22Rv1 (cell line): ENCODE results near the gene PPIH.
"Not testable (repeated sequence)": the region's sequence is repeated elsewhere in the genome, so short reads cannot be mapped to it uniquely, and the experiment has no call there.

ENCODE experiments used
- ZFX ChIP-seq: fragments of 450-650 bp; IDR thresholded peaks from 2 replicates; pipeline ENCODE4 v1.6.1; 2017; ENCODE audit warnings: antibody characterized with exemption, borderline replicate concordance
- TF ChIP-seq, protein P1 (sequence below): fragments of 450-650 bp; IDR thresholded peaks from 2 replicates; pipeline ENCODE4 v1.5.1; 2017; ENCODE audit warnings: mild to moderate bottlenecking

DNA sequence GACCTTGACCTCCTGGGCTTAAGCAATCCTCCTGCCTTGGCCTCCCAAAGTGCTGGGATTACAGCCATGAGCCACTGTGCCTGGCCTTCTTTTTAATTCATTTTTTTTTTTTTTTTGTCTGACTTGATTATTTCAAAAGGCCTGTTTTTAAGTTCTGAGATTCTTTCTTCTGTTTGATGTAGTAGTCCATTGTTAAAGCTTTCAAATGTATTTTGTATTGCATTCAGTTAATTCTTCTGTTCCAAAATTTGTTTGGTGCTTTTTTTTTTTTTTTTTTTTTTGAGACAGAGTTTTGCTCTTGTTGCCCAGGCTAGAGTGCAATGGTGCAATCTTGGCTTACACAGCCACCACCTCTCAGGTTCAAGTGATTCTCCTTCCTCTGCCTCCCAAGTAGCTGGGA is 56.2 kb downstream of the PPIH start:
- TF ChIP-seq, protein P1, sequence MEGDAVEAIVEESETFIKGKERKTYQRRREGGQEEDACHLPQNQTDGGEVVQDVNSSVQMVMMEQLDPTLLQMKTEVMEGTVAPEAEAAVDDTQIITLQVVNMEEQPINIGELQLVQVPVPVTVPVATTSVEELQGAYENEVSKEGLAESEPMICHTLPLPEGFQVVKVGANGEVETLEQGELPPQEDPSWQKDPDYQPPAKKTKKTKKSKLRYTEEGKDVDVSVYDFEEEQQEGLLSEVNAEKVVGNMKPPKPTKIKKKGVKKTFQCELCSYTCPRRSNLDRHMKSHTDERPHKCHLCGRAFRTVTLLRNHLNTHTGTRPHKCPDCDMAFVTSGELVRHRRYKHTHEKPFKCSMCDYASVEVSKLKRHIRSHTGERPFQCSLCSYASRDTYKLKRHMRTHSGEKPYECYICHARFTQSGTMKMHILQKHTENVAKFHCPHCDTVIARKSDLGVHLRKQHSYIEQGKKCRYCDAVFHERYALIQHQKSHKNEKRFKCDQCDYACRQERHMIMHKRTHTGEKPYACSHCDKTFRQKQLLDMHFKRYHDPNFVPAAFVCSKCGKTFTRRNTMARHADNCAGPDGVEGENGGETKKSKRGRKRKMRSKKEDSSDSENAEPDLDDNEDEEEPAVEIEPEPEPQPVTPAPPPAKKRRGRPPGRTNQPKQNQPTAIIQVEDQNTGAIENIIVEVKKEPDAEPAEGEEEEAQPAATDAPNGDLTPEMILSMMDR, result not testable (repeated sequence)
- not testable (repeated sequence) for TF ChIP-seq ZFX
